SIG-M5 treated with dmso at 0.1 percent for 504 hours (cell line): ENCODE measurements around the gene ATP5MK.
"Not testable (repeated sequence)": the region's sequence is repeated elsewhere in the genome, so short reads cannot be mapped to it uniquely, and the experiment has no call there.

Experiments
- DNase-seq: peaks from one replicate; lab custom pipeline; 2025; ENCODE audit not compliant: unreplicated experiment; lab: John Stamatoyannopoulos, UW

The ATP5MK gene

GRCh38 chr10:103396067-103396788 is at the start of gene ATP5MK, which contains the start of gene PDCD11:
TSS of gene ATP5MK (minus strand) at chr10:103396475. CDS start at chr10:103392457, 4,018 bp downstream.
TSS of gene PDCD11 (plus strand) at chr10:103396626. CDS start at chr10:103398427, 1,801 bp downstream.
- DNase-seq, result peak; percentile 99

DNA sequence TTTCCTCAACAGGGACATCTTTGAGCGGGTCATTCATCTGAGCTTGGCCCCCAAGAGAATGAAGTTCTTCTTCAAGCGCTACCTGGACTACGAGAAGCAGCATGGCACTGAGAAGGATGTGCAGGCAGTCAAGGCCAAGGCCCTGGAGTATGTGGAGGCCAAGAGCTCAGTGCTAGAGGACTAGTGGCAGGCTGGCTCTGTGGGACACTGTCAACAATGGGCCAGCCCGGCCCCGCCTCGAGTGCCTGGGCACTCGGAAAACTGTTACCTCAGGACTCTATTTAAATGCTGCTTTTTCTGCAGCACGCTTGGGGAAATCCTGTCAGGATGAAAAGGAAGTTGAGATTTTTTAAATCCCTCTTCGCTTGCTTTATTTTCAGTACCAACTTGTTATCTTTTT is 49.1 kb upstream of the ATP5MK start:
- no peak for DNase-seq

DNA sequence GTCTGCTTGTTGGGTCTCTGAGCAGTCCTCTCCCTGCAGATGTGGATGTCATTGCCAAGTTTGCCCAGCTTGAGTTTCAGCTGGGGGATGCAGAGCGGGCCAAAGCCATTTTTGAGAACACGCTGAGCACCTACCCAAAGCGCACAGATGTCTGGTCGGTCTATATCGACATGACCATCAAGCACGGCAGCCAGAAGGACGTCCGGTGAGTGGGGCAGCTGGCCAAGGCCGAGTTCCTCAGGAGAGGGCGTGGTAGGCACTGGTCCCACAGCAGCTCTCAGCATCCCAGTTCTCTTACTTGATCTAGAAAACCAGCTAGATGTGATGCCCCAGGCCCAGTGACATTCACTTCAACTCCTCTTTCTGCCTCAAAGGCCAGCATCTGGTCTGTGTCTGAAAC is 48.2 kb upstream of the ATP5MK start:
- DNase-seq, result no peak

DNA sequence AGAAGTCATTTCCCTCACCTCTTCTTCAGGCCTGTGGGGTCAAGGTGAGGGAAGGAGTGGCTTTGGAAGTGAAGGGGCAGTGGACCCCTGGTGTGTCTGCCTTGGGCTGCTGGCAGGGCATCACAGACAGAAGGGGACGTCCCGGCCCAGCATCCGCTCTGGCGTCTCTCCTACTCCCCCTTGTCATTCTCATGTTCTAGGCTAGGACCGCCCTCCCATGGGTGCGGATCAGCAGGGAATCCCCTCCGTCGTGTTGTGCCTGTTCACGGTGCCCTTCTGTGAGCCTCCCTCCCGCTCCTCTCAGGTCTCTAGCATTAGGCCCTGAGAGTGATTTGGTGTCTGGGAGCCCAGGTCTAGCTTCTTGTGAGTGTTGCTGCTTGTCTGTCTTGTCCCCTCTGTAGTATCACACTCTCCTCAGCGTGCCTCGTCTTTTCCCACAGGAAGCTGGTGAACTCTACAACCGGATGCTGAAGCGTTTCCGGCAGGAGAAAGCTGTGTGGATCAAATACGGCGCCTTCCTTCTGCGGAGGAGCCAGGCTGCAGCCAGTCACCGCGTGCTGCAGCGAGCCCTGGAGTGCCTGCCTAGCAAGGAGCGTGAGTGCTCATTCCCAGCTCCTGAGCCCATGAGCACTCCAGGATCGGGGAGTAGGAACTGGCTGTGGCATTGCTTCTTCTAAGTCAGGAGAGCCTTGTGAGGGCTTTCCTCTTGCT is 47.4 kb upstream of the ATP5MK start:
- DNase-seq, result no peak

- DNase-seq, result no peak
These were observed 45.8 kb upstream of the ATP5MK start for GRCh38 chr10:103442031-103442461.

- no peak for DNase-seq
These were observed 45.3 kb upstream of the ATP5MK start for GRCh38 chr10:103441611-103442010.

DNA sequence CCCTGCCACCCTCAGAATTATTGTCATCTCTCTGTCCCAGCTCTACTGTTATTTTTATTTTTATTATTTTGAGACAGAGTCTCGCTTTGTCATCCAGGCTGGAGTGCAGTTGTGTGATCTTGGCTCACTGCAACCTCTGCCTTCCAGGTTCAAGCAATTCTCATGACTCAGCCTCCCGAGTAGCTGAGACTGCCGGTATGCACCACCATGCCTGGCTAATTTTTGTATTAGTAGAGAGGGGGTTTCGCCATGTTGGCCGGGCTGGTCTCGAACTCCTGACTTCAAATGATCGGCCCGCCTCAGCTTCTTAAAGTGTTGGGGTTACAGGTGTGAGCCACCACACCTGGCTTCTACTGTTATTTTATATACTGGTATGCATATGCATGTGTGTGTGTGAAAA is 44.9 kb upstream of the ATP5MK start:
- DNase-seq, result no peak

- DNase-seq, result no peak
These were observed 44.1 kb upstream of the ATP5MK start for GRCh38 chr10:103440416-103440815.

GRCh38 chr10:103439776-103440175 is 43.5 kb upstream of the ATP5MK start:
- no peak for DNase-seq

DNA sequence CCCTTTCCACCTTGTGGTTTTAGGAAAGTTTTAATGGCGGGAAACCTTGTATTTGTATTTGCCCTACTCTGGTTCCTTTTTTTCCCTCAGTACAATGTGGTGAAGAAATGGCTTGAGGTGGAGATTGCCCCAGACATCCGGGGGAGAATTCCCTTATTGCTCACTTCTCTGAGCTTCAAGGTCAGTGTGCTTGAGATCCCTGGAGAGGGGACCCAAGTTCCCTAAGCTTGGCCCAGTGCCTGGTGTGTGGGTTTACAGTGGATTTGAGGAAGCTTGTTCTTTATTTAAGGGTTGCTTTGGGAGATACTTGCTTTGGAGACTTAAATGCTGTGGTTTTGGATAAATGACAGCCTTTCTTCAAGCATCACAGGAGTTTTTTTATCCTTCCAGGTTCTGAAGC is 37.6 kb upstream of the ATP5MK start:
- DNase-seq, result no peak

DNA sequence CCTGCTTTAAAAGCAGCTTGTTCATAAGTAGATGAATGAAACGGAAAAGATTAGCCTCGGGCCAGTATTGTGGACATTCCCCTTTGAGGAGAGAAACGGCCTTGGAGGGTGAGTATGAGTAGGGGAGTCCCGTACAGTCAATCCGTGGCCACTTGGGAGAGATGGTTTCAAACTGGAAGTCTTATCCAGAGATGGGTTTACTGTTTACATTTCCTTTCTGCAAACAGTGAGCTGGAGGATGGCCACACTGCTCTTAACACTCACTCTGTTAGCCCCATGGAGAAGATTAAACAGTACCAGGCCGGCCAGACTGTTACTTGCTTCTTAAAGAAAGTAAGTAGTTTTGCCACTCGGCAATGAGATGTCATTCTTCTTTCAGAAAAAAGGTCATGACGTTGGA is 35.6 kb upstream of the ATP5MK start:
- no peak for DNase-seq

DNA sequence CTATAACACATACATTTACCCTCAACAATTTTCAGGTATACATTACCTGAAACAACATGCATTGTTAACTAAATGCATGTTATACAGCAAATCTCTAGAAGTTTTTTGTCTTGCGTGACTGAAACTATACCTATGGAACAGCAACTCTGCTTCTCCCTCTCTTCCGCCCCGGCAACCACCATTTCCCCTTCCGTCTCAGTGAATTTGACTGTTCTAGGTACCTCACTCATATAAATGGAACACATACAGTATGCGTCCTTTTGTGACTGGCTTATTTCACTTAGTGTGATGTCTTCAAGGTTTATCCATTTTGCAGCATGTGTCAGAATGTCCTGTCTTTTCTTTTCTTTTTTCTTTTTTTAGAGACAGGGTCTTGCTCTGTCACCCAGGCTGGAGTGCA is 33.4 kb upstream of the ATP5MK start:
- no peak for DNase-seq

- no peak for DNase-seq
These were observed 32.8 kb upstream of the ATP5MK start for GRCh38 chr10:103428989-103429643.

- no peak for DNase-seq
These were observed 31.6 kb upstream of the ATP5MK start for GRCh38 chr10:103427866-103428265.

DNA sequence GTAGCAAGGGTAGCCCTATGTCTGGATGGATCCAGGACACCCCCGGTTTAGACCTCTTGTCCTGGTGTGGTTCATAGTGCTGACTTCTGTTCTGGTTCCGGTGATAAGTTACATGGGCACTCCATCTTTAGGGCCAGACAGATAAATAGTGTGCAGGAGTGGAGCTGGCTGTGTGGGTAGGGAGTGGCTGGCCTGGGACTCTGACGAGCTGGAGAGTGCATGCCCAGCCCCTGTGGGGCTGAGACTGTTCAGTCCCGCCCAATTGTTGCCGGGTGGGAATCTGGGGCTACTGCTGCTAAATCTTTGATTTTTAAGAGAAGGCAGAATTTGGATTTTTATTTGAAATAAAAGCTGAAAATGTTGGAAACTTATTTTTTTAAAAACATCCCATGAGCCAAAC is 27.5 kb upstream of the ATP5MK start:
- no peak for DNase-seq

- no peak for DNase-seq
These were observed 22.8 kb upstream of the ATP5MK start for GRCh38 chr10:103419101-103419500.

DNA sequence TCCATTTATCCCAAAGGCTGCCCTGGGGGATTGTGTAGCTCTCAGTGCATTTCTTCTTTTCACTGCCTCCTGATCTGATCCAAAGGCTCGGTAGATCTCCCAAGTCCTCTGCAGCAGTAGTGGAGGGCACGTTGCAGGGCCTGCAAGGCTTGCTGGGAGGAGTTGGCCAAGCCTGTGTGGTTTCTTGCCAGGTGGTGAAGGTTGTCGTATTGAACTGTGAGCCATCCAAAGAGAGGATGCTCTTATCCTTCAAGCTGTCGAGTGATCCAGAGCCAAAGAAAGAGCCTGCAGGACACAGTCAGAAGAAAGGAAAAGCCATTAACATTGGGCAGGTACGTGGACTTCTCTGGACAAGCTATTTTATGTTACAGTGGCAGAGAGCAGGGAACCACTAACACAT is 21.3 kb upstream of the ATP5MK start:
- no peak for DNase-seq

GRCh38 chr10:103417148-103417469 is 20.8 kb upstream of the ATP5MK start:
- not testable (repeated sequence) for DNase-seq

- DNase-seq, result peak; percentile 30
These were observed 20.3 kb upstream of the ATP5MK start for GRCh38 chr10:103416436-103417147.

DNA sequence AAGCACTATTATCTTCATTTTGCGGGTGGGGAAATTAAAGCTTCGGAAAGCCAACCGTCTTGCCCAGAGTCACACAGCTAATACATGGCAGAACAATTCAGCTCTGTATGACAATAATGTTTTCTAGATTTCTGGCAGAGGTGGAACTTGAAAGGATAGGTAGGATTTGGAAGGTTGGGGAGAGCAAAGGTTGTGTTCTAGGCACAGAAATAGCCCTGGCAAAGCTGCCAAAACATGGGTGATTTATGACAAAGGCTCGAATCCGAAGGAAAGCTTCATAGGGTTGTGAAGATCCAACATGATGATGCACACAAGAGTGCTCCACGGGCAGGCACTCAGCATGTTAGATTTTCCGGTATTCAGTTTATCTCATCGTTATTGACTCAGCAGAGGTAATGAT is 19.3 kb upstream of the ATP5MK start:
- DNase-seq, result no peak

DNA sequence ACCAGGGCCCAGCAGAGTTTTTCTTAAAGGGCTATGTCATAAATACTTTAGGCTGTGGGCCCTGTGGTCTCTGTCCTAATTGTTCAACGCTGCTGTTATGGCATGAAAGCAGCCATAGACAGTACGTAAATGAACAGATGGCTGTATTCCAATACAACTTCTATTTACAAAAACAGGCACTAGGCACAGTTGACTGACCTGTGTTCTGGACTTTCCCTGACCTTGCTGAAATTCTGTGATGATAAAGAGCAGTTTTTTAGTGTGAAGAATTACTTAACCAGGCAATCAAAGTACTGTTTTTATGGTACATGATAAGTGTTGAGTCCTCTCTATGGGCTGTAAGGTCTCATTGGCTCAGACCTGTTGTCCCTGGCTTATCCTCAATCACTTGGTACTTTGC is 17.3 kb upstream of the ATP5MK start:
- DNase-seq, result no peak
